Heart left ventricle (tissue), 16 donors: Measurements from ENCODE around the gene TTC38. TPM values are rescaled to one million over a fixed set of nuclear protein-coding genes. Genes with fewer than 3 reads are reported as not detected.

Experiments
- ATAC-seq, 4 donors: fragments of 200-7000 bp; cut with Tn5 transposase; one replicate each; pipeline ENCODE4 v1.9.1; 2020 to 2022; ENCODE audit warnings: moderate library complexity in 4 of 4, mild to moderate bottlenecking in 3 of 4, moderate number of reproducible peaks in 1 of 4
- DNase-seq, 5 donors: peaks; one replicate each; pipeline ENCODE4 v3.0.0-alpha.2; 2020
- H3K27ac ChIP-seq, 12 donors: fragments of 200-600 bp; sonication (generic) in 4 of 12; one replicate each; pipeline versions ENCODE4 v1.5.0 to v1.8.0; 2016 to 2022; ENCODE audit warnings: mild to moderate bottlenecking in 2 of 12
- H3K27me3 ChIP-seq, 9 donors: fragments of 200-600 bp; sonication (generic) in 2 of 9; one replicate each; pipeline versions ENCODE4 v1.5.1 to v1.8.0; 2016 to 2022; ENCODE audit warnings: mild to moderate bottlenecking in 3 of 9
- H3K36me3 ChIP-seq, 9 donors: fragments of 200-600 bp; sonication (generic) in 2 of 9; one replicate each; pipeline versions ENCODE4 v1.5.0 to v1.8.0; 2018 to 2022; ENCODE audit warnings: mild to moderate bottlenecking in 2 of 9
- H3K4me1 ChIP-seq, 12 donors: fragments of 200-600 bp; sonication (generic) in 4 of 12; one replicate each; pipeline versions ENCODE4 v1.5.0 to v1.8.0; 2016 to 2022; ENCODE audit warnings: mild to moderate bottlenecking in 3 of 12
- H3K4me3 ChIP-seq, 12 donors: fragments of 200-600 bp; sonication (generic) in 4 of 12; one replicate each; pipeline versions ENCODE4 v1.5.0 to v1.8.0; 2017 to 2022; ENCODE audit warnings: mild to moderate bottlenecking in 9 of 12, moderate library complexity in 4 of 12
- H3K9me3 ChIP-seq, 12 donors: fragments of 200-600 bp; sonication (generic) in 4 of 12; one replicate each; pipeline versions ENCODE4 v1.5.0 to v1.8.0; 2016 to 2022; ENCODE audit warnings: mild to moderate bottlenecking in 1 of 12
- POLR2A ChIP-seq, 2 donors: fragments of 450-650 bp; IDR thresholded peaks; one replicate each; pipeline ENCODE4 v1.6.1; 2017; ENCODE audit warnings: antibody characterized with exemption in 2 of 2, mild to moderate bottlenecking in 2 of 2, moderate library complexity in 2 of 2
- WGBS, 4 donors: extraction: QIAGEN DNeasy Blood & Tissue Kit in 2 of 4; methylation state at CpG; one replicate each; pipeline versions ENCODE4 v1.1.5 to v1.1.7; 2013 to 2018; 5-methylcytosine and 5-hydroxymethylcytosine counted together
- intact Hi-C, 10 donors: fragments of 100-400 bp; cut with DNase I; formaldehyde crosslinking; loops; one replicate each; pipeline versions ENCODE4 v1.11.1 to v1.14.2; 2022
- polyA plus RNA-seq, 2 donors: library from polyadenylated mRNA; stranded (reverse); fragments of 200-250 nt; gene quantifications; one replicate each; pipeline ENCODE4 v1.2.3, GENCODE V29; 2013
- total RNA-seq, 9 donors: library from RNA; depleted of rRNA in 2 of 9; stranded (reverse); fragments of >200 nt in 2 of 9; fragmentation: NEBNext Ultra II Directional in 3 of 9; extraction: Animal tissue kit (Norgen Biotek cat#: 25700) in 3 of 9; gene quantifications; one replicate each; pipeline versions ENCODE4 v1.1.0 to v1.2.4, GENCODE V29; 2016 to 2023
- TF ChIP-seq, protein P1 (sequence below), 12 donors: fragments of 200-600 bp; sonication (generic) in 4 of 12; IDR thresholded peaks; one replicate each; pipeline versions ENCODE4 v1.5.0 to v1.8.0; 2018 to 2022; ENCODE audit warnings: antibody characterized with exemption in 12 of 12, mild to moderate bottlenecking in 5 of 12
- donor health status: ischemic (EF 13 %, LVEDD 7.1; RV severe dilation, severe dysfunction).
- donor health status: healthy with polysubstance abuse.
- donor health status: DM: no; HTN: yes; CAD: no.
- donor health status: DM: no; HTN: no; CAD: no.
- donor health status: ischemic (EF 25% LVEDD 6.9; RV normal size, moderate dysfunction).
- donor health status: ischemic (EF 25% LVEDD 5.7; RV mildly dilated, moderate dysfunction).
- donor health status: healthy.
- donor health status: DM: yes; HTN: yes; CAD: no.
- donor health status: ischemic (EF 35%, LVEDD 5.7; RV mildly dilated, moderate dysfunction).
- donor health status: nonischemic (EF 11% LVEDD 7.7; RV severe dilation, severe dysfunction).
- donor health status: DM: yes; HTN: yes; CAD: no.
- donor health status: PGD.
- donor health status: ischemic (EF 29% LVEDD 5.4; RV normal size, mild dysfunction).
- donor health status: nonischemic (EF 23%, LVEDD 6.1; RV moderate dilation, normal function).

The TTC38 gene
- total and polyA plus RNA-seq, 11 donors = 15.5 to 72.4 (median 25.3) TPM

DNA sequence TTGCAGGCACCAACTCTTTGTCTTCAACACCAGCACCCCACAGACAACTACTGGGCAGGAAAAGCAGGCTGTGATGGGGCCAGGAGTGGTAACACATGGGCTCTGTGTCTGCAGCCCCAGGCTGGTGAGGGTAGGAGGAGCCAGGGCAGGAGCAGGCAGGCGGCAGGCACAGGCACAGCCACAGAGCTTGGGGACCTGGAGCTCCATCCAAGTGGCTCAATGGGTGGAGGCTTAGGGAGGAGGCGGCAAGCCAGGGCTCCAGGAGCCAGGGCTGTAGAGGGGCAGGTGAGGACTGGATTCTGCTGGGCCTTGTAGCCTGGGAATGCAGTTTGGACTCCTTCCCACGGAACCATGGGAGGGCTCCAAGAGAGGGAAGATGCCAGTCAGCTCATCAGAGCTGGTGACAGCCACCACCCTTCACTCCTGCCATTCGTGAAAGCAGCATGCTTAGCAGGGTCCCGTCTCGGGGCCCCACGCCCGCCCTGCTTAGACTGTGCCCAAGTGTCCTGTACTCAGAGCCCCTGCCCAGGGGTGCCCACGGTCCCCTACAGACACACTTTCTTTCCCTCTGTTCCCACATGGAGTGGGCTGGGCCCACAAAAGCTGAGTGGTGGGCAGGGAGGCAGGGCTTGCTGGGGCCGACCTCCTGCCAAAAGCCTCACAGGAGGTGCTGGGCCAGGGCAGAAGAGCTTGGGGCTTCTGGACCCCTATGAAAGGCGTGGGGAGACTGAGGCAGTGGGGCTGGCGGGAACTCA lies 12.4 kb downstream of the TTC38 start:
- intact Hi-C loops = no loop called here
- DNase-seq (peak in 1 of 5 donors; percentile 62), ATAC-seq (peak; percentile 27 to 62 (median 61))
- H3K36me3 ChIP-seq = peaks cover 4 to 99% (median 93%) of the 10 kb centered on the region in 9 donors
- peak overlapping the region in 10 of 12 donors; percentile 43 to 80 (median 57) for H3K27ac ChIP-seq
- H3K9me3 ChIP-seq = no peaks in the 10 kb centered on the region
- no peak overlapping the region for H3K4me3 ChIP-seq
- peaks cover 0 to 23% (median 10%) of the 10 kb centered on the region in 12 donors for H3K4me1 ChIP-seq
- TF ChIP-seq, protein P1, sequence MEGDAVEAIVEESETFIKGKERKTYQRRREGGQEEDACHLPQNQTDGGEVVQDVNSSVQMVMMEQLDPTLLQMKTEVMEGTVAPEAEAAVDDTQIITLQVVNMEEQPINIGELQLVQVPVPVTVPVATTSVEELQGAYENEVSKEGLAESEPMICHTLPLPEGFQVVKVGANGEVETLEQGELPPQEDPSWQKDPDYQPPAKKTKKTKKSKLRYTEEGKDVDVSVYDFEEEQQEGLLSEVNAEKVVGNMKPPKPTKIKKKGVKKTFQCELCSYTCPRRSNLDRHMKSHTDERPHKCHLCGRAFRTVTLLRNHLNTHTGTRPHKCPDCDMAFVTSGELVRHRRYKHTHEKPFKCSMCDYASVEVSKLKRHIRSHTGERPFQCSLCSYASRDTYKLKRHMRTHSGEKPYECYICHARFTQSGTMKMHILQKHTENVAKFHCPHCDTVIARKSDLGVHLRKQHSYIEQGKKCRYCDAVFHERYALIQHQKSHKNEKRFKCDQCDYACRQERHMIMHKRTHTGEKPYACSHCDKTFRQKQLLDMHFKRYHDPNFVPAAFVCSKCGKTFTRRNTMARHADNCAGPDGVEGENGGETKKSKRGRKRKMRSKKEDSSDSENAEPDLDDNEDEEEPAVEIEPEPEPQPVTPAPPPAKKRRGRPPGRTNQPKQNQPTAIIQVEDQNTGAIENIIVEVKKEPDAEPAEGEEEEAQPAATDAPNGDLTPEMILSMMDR (IDR thresholded peaks at IDR 0.05) = no peak
- no peak for TF ChIP-seq POLR2A (IDR thresholded peaks at IDR 0.05)
- H3K27me3 ChIP-seq = no peaks in the 10 kb centered on the region
- 73 to 90% (median 77%) methylated on average over 5 to 12 of the region's 12 CpGs for WGBS, 4 donors

DNA sequence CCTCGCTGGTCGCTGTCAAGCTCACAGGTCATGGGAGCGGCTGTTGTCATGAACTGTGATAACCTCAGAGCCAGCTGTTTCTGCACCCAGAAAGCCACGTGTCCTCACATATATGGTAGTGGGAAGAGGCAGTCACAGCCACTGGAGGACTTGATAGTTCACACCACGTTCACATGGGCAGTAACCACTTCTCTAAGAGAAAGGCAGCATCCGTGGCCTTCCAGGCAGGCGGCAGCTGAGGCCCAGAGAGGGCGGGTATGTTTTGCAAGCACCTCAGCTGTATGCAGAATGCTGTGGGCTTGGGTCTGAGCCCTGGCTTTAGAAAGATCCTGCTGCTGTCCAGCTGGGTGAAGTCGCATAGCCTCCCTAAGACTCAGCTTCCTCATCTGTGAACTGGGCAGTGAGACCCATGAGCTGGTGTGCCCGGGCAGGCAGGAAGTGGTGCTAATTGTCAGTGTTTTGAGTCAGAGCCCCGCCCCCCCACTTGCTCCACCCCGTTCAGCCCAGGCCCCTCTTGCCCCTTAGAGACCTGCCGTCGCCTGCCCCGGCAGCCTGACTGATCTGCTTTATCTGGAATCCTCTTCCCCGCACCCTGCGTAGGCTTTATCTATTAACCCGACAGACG lies 13.3 kb downstream of the TTC38 start:
- H3K4me1 ChIP-seq = peaks cover 0 to 23% (median 10%) of the 10 kb centered on the region in 12 donors
- no peak for TF ChIP-seq POLR2A (IDR thresholded peaks at IDR 0.05)
- TF ChIP-seq, protein P1 (IDR thresholded peaks at IDR 0.05) = no peak
- peak; percentile 58 to 84 (median 70) for ATAC-seq
- peak overlapping the region in 9 of 12 donors; percentile 43 to 80 (median 58) for H3K27ac ChIP-seq
- H3K27me3 ChIP-seq = no peaks in the 10 kb centered on the region
- H3K4me3 ChIP-seq = no peak overlapping the region
- intact Hi-C loops = no loop called here
- DNase-seq = peak in 1 of 5 donors; percentile 72
- 60 to 73% (median 70%) methylated on average over 17 to 19 of the region's 19 CpGs for WGBS, 4 donors
- H3K9me3 ChIP-seq = no peaks in the 10 kb centered on the region
- peaks cover 4 to 99% (median 94%) of the 10 kb centered on the region in 9 donors for H3K36me3 ChIP-seq

DNA sequence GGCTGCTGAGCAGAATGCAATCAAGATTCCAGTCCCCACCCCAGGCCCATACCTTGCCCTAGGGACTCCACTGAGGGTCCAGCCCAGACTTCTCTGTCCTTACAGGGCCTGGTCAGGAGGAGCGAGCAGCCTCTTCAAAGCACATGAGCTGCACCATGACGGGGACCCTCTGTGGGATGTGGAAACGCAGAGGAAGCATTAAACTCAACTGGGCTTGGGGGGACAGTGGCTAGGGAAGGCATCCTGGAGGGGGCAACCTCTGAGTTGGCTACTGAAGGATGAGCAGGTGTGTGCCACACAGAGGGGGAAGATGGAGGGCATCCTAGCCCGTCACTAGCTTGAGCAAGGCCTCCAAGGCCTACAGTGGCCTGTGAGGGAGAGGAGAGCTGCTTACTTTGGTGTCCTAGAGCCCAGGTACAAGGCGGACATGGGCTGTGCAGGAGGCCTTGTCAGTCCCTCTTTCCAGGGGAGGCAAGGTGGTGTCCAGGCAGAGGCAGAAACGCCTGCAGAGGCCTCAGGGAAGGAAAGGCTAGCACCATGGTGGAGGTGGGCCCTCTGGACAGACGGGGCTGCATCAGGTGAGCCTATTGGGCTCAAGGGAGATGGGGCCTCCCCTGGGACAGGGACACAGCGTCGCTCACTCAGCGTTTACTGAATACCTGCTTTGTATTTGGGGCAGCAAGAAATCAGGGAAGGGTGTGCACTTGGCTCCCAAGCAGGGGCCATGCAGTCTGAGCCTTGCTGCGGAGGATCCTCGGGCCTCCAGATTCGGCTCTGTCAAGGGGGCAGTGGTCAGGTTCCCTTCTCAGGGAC lies 14.3 kb downstream of the TTC38 start:
- intact Hi-C loops = no loop called here
- ATAC-seq = no peak
- 95 to 97% (median 96%) methylated on average over 13 of the region's 13 CpGs for WGBS, 4 donors
- DNase-seq = no peak
- Histone ChIP-seq H3K4me3 (no peak overlapping the region), H3K36me3 (peaks cover 4 to 99% (median 96%) of the 10 kb centered on the region in 9 donors), H3K9me3 (no peaks in the 10 kb centered on the region), H3K27ac (peak overlapping the region in 1 of 12 donors; percentile 80), H3K4me1 (peaks cover 0 to 24% (median 10%) of the 10 kb centered on the region in 12 donors), H3K27me3 (no peaks in the 10 kb centered on the region)
- no peak for TF ChIP-seq POLR2A (IDR thresholded peaks at IDR 0.05)
- TF ChIP-seq, protein P1 (IDR thresholded peaks at IDR 0.05) = no peak
